HepG2 (cell line): Measurements from ENCODE around the gene UNC13D. TPM values are rescaled to one million over a fixed set of nuclear protein-coding genes. Genes with fewer than 3 reads are reported as not detected.

ENCODE experiments used
- EP300 ChIP-seq, 3 experiments: sonication (generic) in 1 of 3; formaldehyde crosslinking in 1 of 3; IDR thresholded peaks; 2 replicates each; pipeline versions ENCODE4 v1.5.1 to v1.6.1; 2011 to 2020; ENCODE audit warnings: low read depth in 2 of 3, low read length in 2 of 3, borderline replicate concordance in 1 of 3, improper control_type of control experiment in 1 of 3, mild to moderate bottlenecking in 1 of 3, missing genetic modification reagents in 1 of 3, moderate library complexity in 1 of 3
- FOXK1 ChIP-seq: sonication (generic); formaldehyde crosslinking; IDR thresholded peaks from 2 replicates; pipeline ENCODE4 v1.4.0; 2020; ENCODE audit warnings: low read depth, missing genetic modification reagents, borderline replicate concordance
- HMG20B ChIP-seq: conservative IDR thresholded peaks from 2 replicates; pipeline ENCODE4 v1.6.1; 2016; ENCODE audit warnings: missing genetic modification reagents, missing compliant biosample characterization
- HNF4G ChIP-seq, 2 experiments: sonication (generic) in 1 of 2; formaldehyde crosslinking in 1 of 2; IDR thresholded peaks; 2 replicates each; pipeline versions ENCODE4 v1.4.0 to v1.6.1; 2011 to 2020; ENCODE audit warnings: borderline replicate concordance in 2 of 2, low read depth in 2 of 2, mild to moderate bottlenecking in 2 of 2, low read length in 1 of 2, missing genetic modification reagents in 1 of 2, moderate library complexity in 1 of 2
- MLXIP ChIP-seq: sonication (generic); formaldehyde crosslinking; IDR thresholded peaks from 2 replicates; pipeline ENCODE4 v1.9.0; 2021; ENCODE audit warnings: missing genetic modification reagents, borderline replicate concordance
- PCBP1 ChIP-seq: fragments of 200-400 bp; formaldehyde crosslinking; IDR thresholded peaks from 2 replicates; pipeline ENCODE4 v1.6.1; 2017; ENCODE audit warnings: mild to moderate bottlenecking, low read depth, low read length, borderline replicate concordance
- PLRG1 ChIP-seq: fragments of 450-650 bp; conservative IDR thresholded peaks from 2 replicates; pipeline ENCODE4 v1.6.1; 2016
- PTBP1 ChIP-seq: fragments of 200-400 bp; formaldehyde crosslinking; IDR thresholded peaks from 2 replicates; pipeline ENCODE4 v1.6.1; 2018; ENCODE audit warnings: low read length, low read depth; ENCODE audit not compliant: poor library complexity, severe bottlenecking
- SAP130 ChIP-seq: IDR thresholded peaks from 2 replicates; pipeline ENCODE4 v1.6.1; 2016; ENCODE audit warnings: low read depth
- SKI ChIP-seq: fragments of 450-650 bp; IDR thresholded peaks from one replicate; pipeline ENCODE4 v1.6.1; 2018; ENCODE audit warnings: mild to moderate bottlenecking; ENCODE audit not compliant: partially characterized antibody
- TAF1 ChIP-seq: sonication (generic); formaldehyde crosslinking; IDR thresholded peaks from 2 replicates; pipeline ENCODE4 v1.4.0; 2020; ENCODE audit warnings: missing genetic modification reagents
- TSC22D2 ChIP-seq: sonication (generic); formaldehyde crosslinking; IDR thresholded peaks from 2 replicates; pipeline ENCODE4 v1.5.1; 2020; ENCODE audit warnings: missing genetic modification reagents, mild to moderate bottlenecking, borderline replicate concordance
- ZBED4 ChIP-seq: sonication (generic); formaldehyde crosslinking; IDR thresholded peaks from 2 replicates; pipeline ENCODE4 v1.4.0; 2020; ENCODE audit warnings: missing genetic modification reagents, borderline replicate concordance
- ZNF34 ChIP-seq: sonication (generic); formaldehyde crosslinking; IDR thresholded peaks from 2 replicates; pipeline ENCODE4 v1.4.0; 2020; ENCODE audit warnings: mild to moderate bottlenecking, missing genetic modification reagents, borderline replicate concordance
- ZNF367 ChIP-seq: sonication (generic); formaldehyde crosslinking; IDR thresholded peaks from 2 replicates; pipeline ENCODE4 v1.4.0; 2020; ENCODE audit warnings: missing genetic modification reagents, borderline replicate concordance
- ZNF430 ChIP-seq: sonication (generic); formaldehyde crosslinking; IDR thresholded peaks from 2 replicates; pipeline ENCODE4 v1.9.0; 2021; ENCODE audit warnings: mild to moderate bottlenecking, missing genetic modification reagents
- ZNF44 ChIP-seq: sonication (generic); formaldehyde crosslinking; IDR thresholded peaks from 2 replicates; pipeline ENCODE4 v1.5.1; 2020; ENCODE audit warnings: mild to moderate bottlenecking, missing genetic modification reagents
- ZNF577 ChIP-seq: sonication (generic); formaldehyde crosslinking; IDR thresholded peaks from 2 replicates; pipeline ENCODE4 v1.4.0; 2020; ENCODE audit warnings: mild to moderate bottlenecking, low read depth, missing genetic modification reagents, borderline replicate concordance
- ZNF614 ChIP-seq: IDR thresholded peaks from 2 replicates; pipeline ENCODE4 v1.6.1; 2018; ENCODE audit warnings: missing biosample characterization, missing genetic modification reagents, inconsistent platforms, borderline replicate concordance
- ZNF878 ChIP-seq: sonication (generic); formaldehyde crosslinking; IDR thresholded peaks from 2 replicates; pipeline ENCODE4 v1.8.1; 2023; ENCODE audit warnings: mild to moderate bottlenecking, missing genetic modification reagents, moderate library complexity
- ZSCAN31 ChIP-seq: sonication (generic); formaldehyde crosslinking; IDR thresholded peaks from 2 replicates; pipeline ENCODE4 v1.5.0; 2020; ENCODE audit warnings: low read depth, mild to moderate bottlenecking, missing genetic modification reagents
- polyA plus RNA-seq, 8 experiments: library from polyadenylated mRNA; depleted of rRNA in 3 of 8; stranded (reverse) in 7 of 8; unstranded in 1 of 8; fragments of >200 nt; fragmentation: Illumina TruSeq in 4 of 8; extraction: Trizol in 4 of 8; gene quantifications; 2 replicates each; pipeline versions ENCODE4 v1.2.1 to v1.2.3, GENCODE V29; 2011 to 2016; ENCODE audit warnings: low read depth in 4 of 8, missing spikeins in 1 of 8, mixed read lengths in 1 of 8; ENCODE audit not compliant: insufficient read depth in 1 of 8
- total RNA-seq, 5 experiments: library from RNA; depleted of rRNA; stranded (reverse); fragments of >200 nt; fragmentation: Illumina TruSeq; extraction: Trizol; gene quantifications; 2 replicates each; pipeline ENCODE4 v1.2.3, GENCODE V29; 2016; ENCODE audit warnings: low read depth in 1 of 5

UNC13D gene
- total and polyA plus RNA-seq, 2 of the 13 experiments (the other 11 are each of a cell fraction or from before 2014, with no cell fraction given): 29.7 to 42.7 TPM

- TF ChIP-seq MLXIP: no peak
- no peak for TF ChIP-seq ZNF367 (CRISPR knock-in tag)
- TF ChIP-seq PLRG1: no peak
- TF ChIP-seq HNF4G (IDR thresholded peaks at IDR 0.05; ENCODE audit: borderline replicate concordance, low read depth, low read length): peak; percentile 40; the same call in 1 of the 2 replicates
- no peak for TF ChIP-seq HNF4G (CRISPR knock-in tag; IDR thresholded peaks at IDR 0.05; ENCODE audit: borderline replicate concordance, low read depth)
- 0 out of 2 replicates have a peak, but pooled peaks have one; percentile 17 for TF ChIP-seq ZNF614
- TF ChIP-seq SAP130 (CRISPR knock-in tag): peak; percentile 82
- TF ChIP-seq PTBP1: no peak
- peak; percentile 31; the same call in 1 of the 2 replicates for TF ChIP-seq ZSCAN31
- peak; percentile 56 for TF ChIP-seq TAF1
- peak; percentile 57; the same call in 1 of the 2 replicates for TF ChIP-seq FOXK1 (CRISPR knock-in tag)
- TF ChIP-seq ZNF577: 0 out of 2 replicates have a peak, but pooled peaks have one; percentile 73
- TF ChIP-seq PCBP1: no peak
- TF ChIP-seq ZNF878 (CRISPR knock-in tag): peak; percentile 94
- peak; percentile 78; the same call in 1 of the 2 replicates for TF ChIP-seq TSC22D2 (CRISPR knock-in tag)
- TF ChIP-seq ZBED4: peak; percentile 75; the same call in 1 of the 2 replicates
- TF ChIP-seq EP300 (IDR thresholded peaks at IDR 0.05; ENCODE audit: low read depth in 2 of 2, low read length in 2 of 2): peak; percentile 81 to 82; a peak in 3 of 4 replicates
- peak; percentile 75; the same call in 1 of the 2 replicates for TF ChIP-seq EP300 (CRISPR knock-in tag; IDR thresholded peaks at IDR 0.05; ENCODE audit: borderline replicate concordance)
- peak; percentile 8; the same call in 1 of the 2 replicates for TF ChIP-seq ZNF430
- peak; percentile 95; the same call in 1 of the 2 replicates for TF ChIP-seq ZNF34 (CRISPR knock-in tag)
- no peak; the same call in 1 of the 2 replicates for TF ChIP-seq ZNF44
- peak; percentile 61 for TF ChIP-seq SKI
- TF ChIP-seq HMG20B: 0 out of 2 replicates have a peak, but pooled peaks have one; percentile 71
These were observed 25.3 kb upstream of the UNC13D start (continued) for GRCh38 chr17:75869282-75870141.
